Sigmoid colon (tissue), 7 donors: ENCODE measurements around the gene ACOXL. TPM values are rescaled to one million over a fixed set of nuclear protein-coding genes. Genes with fewer than 3 reads are reported as not detected.

Experiments used
- DNase-seq: peaks from one replicate; pipeline ENCODE4 v3.0.0-alpha.2; 2019
- H3K27ac ChIP-seq, 4 donors: fragments of 200-600 bp; sonication (generic); one replicate each; pipeline ENCODE4 v1.5.1; 2016 to 2019; ENCODE audit warnings: mild to moderate bottlenecking in 1 of 4
- H3K27me3 ChIP-seq, 3 donors: fragments of 200-600 bp; sonication (generic); one replicate each; pipeline ENCODE4 v1.5.1; 2019; ENCODE audit warnings: mild to moderate bottlenecking in 1 of 3
- H3K36me3 ChIP-seq, 4 donors: fragments of 200-600 bp; sonication (generic); one replicate each; pipeline ENCODE4 v1.5.1; 2016 to 2019
- H3K4me1 ChIP-seq, 4 donors: fragments of 200-600 bp; sonication (generic); one replicate each; pipeline ENCODE4 v1.5.1; 2017 to 2019
- H3K4me3 ChIP-seq, 4 donors: fragments of 200-600 bp; sonication (generic); one replicate each; pipeline ENCODE4 v1.5.1; 2017 to 2019; ENCODE audit warnings: mild to moderate bottlenecking in 2 of 4, moderate library complexity in 1 of 4
- H3K9me3 ChIP-seq, 4 donors: fragments of 200-600 bp in 3 of 4; sonication (generic) in 3 of 4; one replicate each; pipeline versions ENCODE4 v1.5.1 to v1.6.1; 2013 to 2019
- CTCF ChIP-seq, 4 experiments: fragments of 450-650 bp in 3 of 4; fragments of 200-600 bp in 1 of 4; IDR thresholded peaks; one replicate each; pipeline ENCODE4 v1.5.1; 2016 to 2019; ENCODE audit warnings: antibody characterized with exemption in 4 of 4, mild to moderate bottlenecking in 3 of 4, moderate library complexity in 2 of 4
- EP300 ChIP-seq, 4 donors: sonication (generic); formaldehyde crosslinking; IDR thresholded peaks; one replicate each; pipeline ENCODE4 v1.6.1; 2017; ENCODE audit warnings: antibody characterized with exemption in 4 of 4
- POLR2A ChIP-seq, 2 donors: fragments of 450-650 bp; IDR thresholded peaks; one replicate each; pipeline ENCODE4 v1.6.1; 2016; ENCODE audit warnings: antibody characterized with exemption in 2 of 2, mild to moderate bottlenecking in 2 of 2, moderate library complexity in 2 of 2
- POLR2AphosphoS5 ChIP-seq, 4 donors: sonication (generic); formaldehyde crosslinking; IDR thresholded peaks; one replicate each; pipeline ENCODE4 v1.6.1; 2017; ENCODE audit warnings: antibody characterized with exemption in 4 of 4
- WGBS, 2 donors: extraction: QIAGEN DNeasy Blood & Tissue Kit; methylation state at CpG; one replicate each; pipeline ENCODE4 v1.1.7; 2013; 5-methylcytosine and 5-hydroxymethylcytosine counted together
- intact Hi-C: fragments of 100-400 bp; cut with DNase I; formaldehyde crosslinking; loops from one replicate; pipeline ENCODE4 v1.15.1; 2023
- polyA plus RNA-seq, 3 donors: library from polyadenylated mRNA; stranded (reverse); fragments of 200-250 nt; gene quantifications; one replicate each; pipeline ENCODE4 v1.2.3, GENCODE V29; 2013
- total RNA-seq, 4 donors: library from RNA; depleted of rRNA; stranded (reverse); fragments of >200 nt; gene quantifications; one replicate each; pipeline ENCODE4 v1.1.0, GENCODE V29; 2016
- donor health status: healthy with polysubstance abuse.
- donor health status: Bipolar disorder and iron deficiency.
- donor health status: healthy.

Gene ACOXL
- total and polyA plus RNA-seq, 7 donors, result 0.45 TPM; not detected in 6

- H3K27ac ChIP-seq, result no peak overlapping the region
Measured at GRCh38 chr2:111116843-111117597, 384.6 kb downstream of the ACOXL start.

GRCh38 chr2:111117598-111118480, 385.5 kb downstream of the ACOXL start:
- H3K4me3 ChIP-seq, result peak overlapping the region; percentile 2 to 76 (median 60)
- peaks cover 0 to 51% (median 49%) of the 10 kb centered on the region in 4 donors for H3K4me1 ChIP-seq
- H3K27ac ChIP-seq, result peak overlapping the region; percentile 6 to 56 (median 31)
- DNase-seq, result peak; percentile 67
- H3K36me3 ChIP-seq, result no peaks in the 10 kb centered on the region
- intact Hi-C loops, result no loop called here
- peaks cover 18 to 76% (median 61%) of the 10 kb centered on the region in 3 donors for H3K27me3 ChIP-seq
- 2 to 3% methylated on average over 64 of the region's 64 CpGs for WGBS, 2 donors
- TF ChIP-seq POLR2A (IDR thresholded peaks at IDR 0.05) (no peak), CTCF (IDR thresholded peaks at IDR 0.05) (no peak), EP300 (IDR thresholded peaks at IDR 0.05) (no peak), POLR2AphosphoS5 (IDR thresholded peaks at IDR 0.05) (peak in 1 of 4 donors; percentile 24)
- H3K9me3 ChIP-seq, result no peaks in the 10 kb centered on the region

More at GRCh38 chr2:111116843-111117597, 384.6 kb downstream of the ACOXL start:
- 3 to 9% methylated on average over 30 of the region's 30 CpGs for WGBS, 2 donors
- TF ChIP-seq POLR2AphosphoS5 (IDR thresholded peaks at IDR 0.05) (no peak), CTCF (IDR thresholded peaks at IDR 0.05) (peak; percentile 72 to 85 (median 82))
- H3K4me1 ChIP-seq, result peaks cover 0 to 49% (median 47%) of the 10 kb centered on the region in 4 donors
- peaks cover 18 to 80% (median 61%) of the 10 kb centered on the region in 3 donors for H3K27me3 ChIP-seq
- DNase-seq, result peak; percentile 81
- H3K4me3 ChIP-seq, result peak overlapping the region in 3 of 4 donors; percentile 44 to 76 (median 75)
- H3K36me3 ChIP-seq, result no peaks in the 10 kb centered on the region
- H3K9me3 ChIP-seq, result no peaks in the 10 kb centered on the region
- intact Hi-C loops, result no loop called here

GRCh38 chr2:111118481-111118980, 386.2 kb downstream of the ACOXL start:
- H3K27ac ChIP-seq, result peak overlapping the region; percentile 6 to 56 (median 31)
- no peaks in the 10 kb centered on the region for H3K36me3 ChIP-seq
- no peaks in the 10 kb centered on the region for H3K9me3 ChIP-seq
- TF ChIP-seq EP300 (IDR thresholded peaks at IDR 0.05) (no peak), POLR2AphosphoS5 (IDR thresholded peaks at IDR 0.05) (peak in 1 of 4 donors; percentile 2), POLR2A (IDR thresholded peaks at IDR 0.05) (no peak)
- H3K4me1 ChIP-seq, result peaks cover 0 to 55% (median 51%) of the 10 kb centered on the region in 4 donors
- peak overlapping the region; percentile 2 to 76 (median 60) for H3K4me3 ChIP-seq
- WGBS, 2 donors, result 11 to 17% methylated on average over 33 of the region's 33 CpGs
- peaks cover 18 to 69% (median 54%) of the 10 kb centered on the region in 3 donors for H3K27me3 ChIP-seq
- intact Hi-C loops, result no loop called here
- DNase-seq, result no peak

- H3K36me3 ChIP-seq, result peaks cover 0 to 2% (median 0%) of the 10 kb centered on the region in 4 donors
- TF ChIP-seq CTCF (IDR thresholded peaks at IDR 0.05) (no peak), EP300 (IDR thresholded peaks at IDR 0.05) (no peak), POLR2A (IDR thresholded peaks at IDR 0.05) (no peak), POLR2AphosphoS5 (IDR thresholded peaks at IDR 0.05) (no peak)
- 5 to 7% methylated on average over 76 of the region's 76 CpGs for WGBS, 2 donors
- no peaks in the 10 kb centered on the region for H3K9me3 ChIP-seq
- H3K27ac ChIP-seq, result peak overlapping the region in 2 of 4 donors; percentile 47 to 56
- peak overlapping the region in 3 of 4 donors; percentile 44 to 76 (median 75) for H3K4me3 ChIP-seq
- peak; percentile 68 for DNase-seq
- peaks cover 0 to 59% (median 53%) of the 10 kb centered on the region in 4 donors for H3K4me1 ChIP-seq
- intact Hi-C loops, result no loop called here
- H3K27me3 ChIP-seq, result peaks cover 18 to 63% (median 52%) of the 10 kb centered on the region in 3 donors
Measured at GRCh38 chr2:111118981-111119821, 386.8 kb downstream of the ACOXL start.
